Embryonic facial prominence (tissue), 1 donor: ENCODE data around the gene ANKRD13B.
A peak's percentile ranks its signal among the peaks of the same experiment; 100 is the strongest.

ENCODE experiments used
- DNase-seq: peaks from one replicate; pipeline ENCODE4 v3.0.0-alpha.2; 2016; ENCODE audit errors: extremely low spot score

The ANKRD13B gene

GRCh38 chr17:29581583-29582253 is 11.2 kb upstream of the ANKRD13B start:
- DNase-seq: no peak

DNA sequence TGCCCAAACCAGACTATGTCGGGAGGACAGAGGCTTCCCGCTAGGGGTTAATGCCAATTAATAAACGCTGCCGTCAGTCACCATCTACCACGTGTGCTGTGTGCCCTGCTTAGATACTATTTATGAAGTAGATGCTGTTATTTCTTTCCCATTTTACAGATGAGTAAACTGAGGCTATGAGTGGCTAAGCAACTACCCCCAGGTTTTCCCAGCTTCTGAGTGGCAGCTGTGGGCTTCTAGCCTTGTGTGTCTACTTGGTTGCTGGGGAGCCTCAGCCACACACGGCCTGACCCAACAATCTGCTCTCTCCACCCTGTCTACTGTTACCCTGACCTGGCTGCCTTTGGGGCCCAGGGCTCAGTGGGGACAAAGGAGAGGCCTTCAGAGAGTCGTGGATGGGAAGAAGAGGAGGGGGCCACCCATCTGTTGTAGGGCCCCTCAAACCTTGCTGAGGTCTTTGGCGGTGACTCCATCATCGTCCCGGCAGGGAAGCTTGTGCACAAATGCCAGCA is 10.6 kb upstream of the ANKRD13B start:
- DNase-seq: no peak

DNA sequence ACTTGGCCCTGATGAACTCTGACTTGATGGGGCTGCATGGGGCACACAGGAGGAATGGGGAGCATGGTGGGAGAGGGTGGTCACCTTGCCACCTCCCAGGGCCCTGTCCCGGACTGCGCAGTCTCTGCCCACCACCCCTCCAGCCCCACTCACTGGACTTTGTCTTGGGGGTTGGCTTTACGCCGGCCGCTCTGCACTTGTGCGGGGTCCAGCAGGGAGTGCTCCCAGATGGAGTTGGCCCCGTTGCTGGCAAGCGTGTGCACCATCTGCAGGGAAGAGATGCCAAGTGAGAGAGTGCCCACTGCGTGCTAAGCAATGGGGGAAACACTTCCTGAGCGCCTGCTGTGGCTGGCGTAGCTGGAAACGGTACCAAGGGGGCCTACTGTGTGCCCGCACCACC is 10.2 kb upstream of the ANKRD13B start:
- no peak for DNase-seq

DNA sequence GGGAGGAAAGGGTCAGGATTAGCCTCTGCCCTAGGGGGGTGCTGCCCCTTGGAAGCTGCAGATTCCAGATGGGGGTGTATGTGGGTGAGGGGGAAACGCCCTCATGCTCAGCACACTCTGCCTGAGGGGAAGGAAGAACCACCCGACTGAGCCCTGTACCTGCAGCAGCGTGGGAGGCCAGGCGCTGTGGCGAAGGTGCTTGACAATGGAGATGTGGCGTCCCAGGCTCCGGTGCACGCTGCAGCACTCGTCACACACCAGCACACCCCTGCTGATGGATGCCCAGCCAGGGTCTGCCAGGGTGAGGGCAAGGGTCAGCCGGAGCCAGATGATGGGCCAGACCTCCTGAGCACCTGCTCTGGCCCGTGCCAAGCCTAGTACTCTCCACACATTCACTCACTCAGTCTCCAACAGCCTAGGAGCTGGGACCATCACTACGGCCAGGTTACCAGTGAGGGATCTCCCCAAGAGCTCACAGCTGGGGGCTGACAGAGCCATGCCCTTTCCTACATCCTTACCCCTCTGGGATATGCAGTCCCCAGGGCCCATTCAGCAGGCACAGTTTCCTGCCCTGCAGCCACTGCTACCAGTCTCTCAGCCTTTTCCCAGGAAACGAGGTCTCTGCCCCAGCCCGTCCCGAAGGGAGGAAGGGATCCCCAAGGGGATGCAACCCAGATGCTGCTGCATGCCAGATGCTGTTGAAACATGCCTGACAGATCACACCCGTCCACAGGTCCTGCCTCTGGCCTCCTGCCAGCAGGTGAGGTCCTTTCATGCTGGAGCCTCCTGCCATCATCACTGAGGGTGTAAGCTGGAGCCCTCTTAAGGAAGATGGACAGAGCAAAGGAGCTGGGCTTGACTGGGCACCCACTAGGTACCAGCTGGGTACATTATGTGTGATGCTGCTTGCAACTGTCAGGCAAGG is 9.3 kb upstream of the ANKRD13B start:
- DNase-seq: no peak

- DNase-seq: no peak
Observed at GRCh38 chr17:29584452-29585079, 8.4 kb upstream of the ANKRD13B start.

DNA sequence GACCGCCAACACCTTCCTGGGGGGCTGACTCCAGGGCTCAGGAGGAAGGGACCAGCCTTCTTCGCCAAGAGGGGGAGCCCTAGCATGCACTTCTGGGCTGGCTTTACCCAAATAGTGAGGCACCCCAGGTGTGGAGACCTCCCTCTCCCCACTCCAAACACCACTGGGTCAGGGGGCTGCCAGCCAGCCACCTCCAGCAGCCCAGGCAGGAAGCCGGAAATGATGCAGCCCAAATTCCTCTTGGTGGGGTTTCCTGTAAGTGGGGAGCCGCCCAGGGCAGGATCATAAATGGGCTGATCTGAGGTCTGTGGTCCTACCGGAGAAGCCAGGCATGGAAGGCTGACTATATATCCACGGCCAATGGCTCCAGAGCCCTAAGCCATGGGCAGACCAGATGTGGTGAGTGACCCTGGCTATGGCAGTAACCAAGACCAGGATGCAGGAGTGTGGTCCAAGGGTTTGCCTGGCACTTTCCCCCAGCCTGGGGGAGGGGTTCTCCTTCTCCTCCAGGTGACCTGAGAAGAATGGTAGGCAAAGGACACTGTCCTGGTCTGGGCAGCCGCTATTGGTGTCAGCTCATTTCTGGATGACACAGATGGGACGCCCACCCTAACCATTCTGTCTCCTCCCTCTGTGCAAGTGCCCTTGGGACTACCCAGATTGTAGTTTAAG is 7.7 kb upstream of the ANKRD13B start:
- DNase-seq: no peak

DNA sequence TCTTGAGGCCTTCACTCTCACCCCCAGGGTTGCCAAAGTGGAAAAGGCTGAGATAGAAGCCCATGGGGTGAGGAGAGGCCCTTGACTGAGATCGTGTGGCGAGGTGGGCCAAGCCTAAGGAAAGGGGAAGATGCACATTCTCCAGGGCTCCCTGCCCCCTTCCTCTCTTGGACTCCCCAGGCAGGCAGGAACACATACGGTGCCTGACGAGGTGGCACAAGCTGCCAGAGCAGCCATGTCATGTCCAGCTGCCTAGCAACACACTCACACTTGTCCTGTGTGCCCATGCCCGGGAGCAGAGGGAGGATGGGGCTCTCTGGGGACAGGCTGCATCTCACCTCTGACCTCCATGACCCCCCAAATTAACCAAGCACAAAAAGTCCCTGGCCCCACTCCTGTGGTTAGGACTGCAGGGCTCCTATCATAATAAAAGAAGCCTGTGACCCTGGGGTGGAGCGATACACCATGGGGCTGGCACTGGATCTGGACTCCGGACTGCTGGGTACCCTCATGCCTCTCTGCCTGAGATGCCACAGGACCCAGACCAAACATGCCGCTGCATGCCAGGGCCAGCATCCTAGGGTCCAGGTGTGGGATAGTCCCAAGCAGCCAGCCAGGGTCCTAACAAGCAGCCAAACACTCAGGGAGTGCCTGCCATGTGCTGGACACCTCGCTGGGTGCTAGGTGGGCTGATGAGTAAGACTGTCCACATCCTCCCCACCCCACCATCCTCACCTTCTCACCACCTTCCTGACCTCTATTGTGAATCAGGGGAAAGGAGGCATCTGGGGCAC is 6.1 kb upstream of the ANKRD13B start:
- DNase-seq: no peak

DNA sequence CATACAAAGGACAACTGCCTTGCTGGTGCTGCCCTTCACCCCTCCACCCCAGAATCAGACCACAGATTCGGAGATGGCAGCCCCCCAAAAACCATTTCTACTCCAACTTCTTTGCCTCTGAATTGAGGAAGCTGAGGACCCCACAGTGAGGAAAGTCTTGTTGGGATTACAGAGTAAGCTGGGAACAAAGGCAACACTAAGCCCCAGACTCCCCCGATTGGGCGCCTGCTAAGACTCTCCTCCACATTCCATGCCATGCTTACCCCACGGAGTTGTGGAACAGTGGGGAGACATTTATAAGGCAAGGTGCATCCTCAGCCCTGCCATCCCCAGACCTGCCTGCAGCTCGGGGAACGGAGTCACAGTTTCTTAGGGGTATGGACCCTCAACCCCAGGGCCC is 5.3 kb upstream of the ANKRD13B start:
- no peak for DNase-seq

- DNase-seq: no peak
Observed at GRCh38 chr17:29588017-29588561, 4.8 kb upstream of the ANKRD13B start.

- DNase-seq: no peak
Observed at GRCh38 chr17:29588562-29589411, 4.1 kb upstream of the ANKRD13B start.

DNA sequence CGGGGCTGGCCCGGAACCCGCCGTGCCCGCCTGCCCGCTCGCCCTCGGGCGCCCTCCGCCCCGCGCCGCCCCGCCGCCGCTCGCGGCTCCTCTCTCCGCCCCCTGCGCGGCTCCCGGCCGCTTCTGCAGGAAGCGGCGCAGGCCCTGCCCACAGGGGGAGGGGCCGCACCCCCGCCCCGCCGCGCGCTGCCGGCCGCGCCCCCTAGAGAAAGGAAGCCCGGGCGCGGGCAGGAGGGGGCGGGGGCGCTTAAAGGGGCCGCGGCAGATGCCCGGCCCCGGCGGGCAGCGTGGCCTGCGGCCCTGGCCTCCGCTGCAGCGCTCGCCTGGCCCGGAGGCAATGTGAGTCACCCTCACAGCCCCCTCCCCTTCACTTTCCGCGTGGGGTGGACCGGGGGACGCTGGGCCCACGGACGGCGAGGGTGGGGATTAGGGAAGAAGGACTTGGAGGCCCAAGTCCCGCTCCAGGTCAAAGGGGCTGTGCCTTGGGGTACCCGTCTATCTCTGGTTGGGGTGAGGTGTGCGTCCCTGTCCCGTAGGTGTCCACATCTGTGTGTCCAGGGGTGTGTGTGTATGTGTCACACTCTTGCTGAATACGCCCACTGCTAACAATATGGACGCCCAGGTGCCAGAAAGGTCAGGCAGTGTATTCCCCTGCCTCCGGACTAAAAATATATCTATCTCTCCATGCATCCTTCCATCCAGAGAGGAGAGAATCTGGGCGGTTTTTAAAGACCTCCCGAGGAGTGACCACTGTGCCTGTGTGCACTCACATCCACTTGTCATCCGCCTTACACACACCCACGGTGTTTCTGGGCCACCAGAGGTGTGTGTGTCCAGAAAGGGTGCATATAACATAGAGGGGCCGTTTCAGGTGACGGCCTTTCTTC is 3.2 kb upstream of the ANKRD13B start, which contains the start of gene GIT1:
TSS of gene GIT1 (minus strand) at position 125 of the 887 bp plus-strand sequence. CDS start 270 bp downstream, outside the sequence.
- DNase-seq: peak; percentile 73

- DNase-seq: no peak
Observed at GRCh38 chr17:29590411-29591145, 2.4 kb upstream of the ANKRD13B start.

- DNase-seq: no peak
Observed at GRCh38 chr17:29591146-29591736, 1.7 kb upstream of the ANKRD13B start.

DNA sequence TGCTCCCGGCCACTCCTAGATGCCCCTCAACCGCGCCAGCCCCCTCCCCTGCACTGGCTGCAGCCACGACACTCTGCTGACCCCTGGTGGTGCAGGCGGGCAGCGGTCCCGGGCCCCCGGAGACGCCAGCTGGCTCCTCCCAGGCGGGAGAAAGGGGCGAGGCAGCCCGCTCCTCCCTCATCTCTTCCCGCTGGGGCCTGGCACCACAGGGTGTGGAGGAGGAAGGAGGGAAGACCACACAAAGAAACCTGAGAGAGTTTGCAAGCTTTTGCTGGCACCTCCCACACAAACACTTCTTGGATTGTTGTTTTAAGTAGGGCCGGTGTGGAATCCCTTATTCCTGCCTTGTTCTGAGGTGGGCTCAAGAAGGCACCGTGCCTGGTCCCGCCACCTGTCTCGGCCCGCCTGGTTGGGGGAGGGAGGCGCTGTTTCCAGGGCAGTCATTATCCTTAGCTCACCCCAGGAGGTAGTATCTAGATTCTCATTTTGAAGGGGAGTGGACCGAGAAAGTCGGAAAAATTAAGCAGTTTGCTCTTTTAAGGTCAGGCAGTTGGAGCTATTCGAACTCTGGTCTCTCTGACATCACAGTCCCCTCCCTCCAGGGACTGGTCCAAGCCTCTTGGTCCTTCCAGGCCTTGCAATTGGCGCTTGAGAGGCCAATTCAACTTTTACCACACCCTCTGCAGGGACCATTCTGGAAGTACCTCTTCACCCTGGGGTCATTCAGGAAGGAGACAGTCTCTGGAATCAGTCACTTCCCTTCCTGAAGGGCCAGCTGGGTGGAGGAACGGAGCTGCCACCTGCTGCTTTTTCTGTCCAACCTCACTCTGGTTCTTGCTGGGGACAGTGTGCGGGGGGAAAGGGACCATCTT is 959 bp upstream of the ANKRD13B start:
- peak; percentile 77 for DNase-seq

- no peak for DNase-seq
Observed at GRCh38 chr17:29593591-29594518, 923 bp downstream of the ANKRD13B start.
